Forelimb muscle (tissue), 1 donor: ENCODE measurements around the gene LY6G5C. TPM values are rescaled to one million over a fixed set of nuclear protein-coding genes. Genes with fewer than 3 reads are reported as not detected.

Experiments used
- DNase-seq: peaks from one replicate; pipeline ENCODE4 v3.0.0-alpha.2; 2013; ENCODE audit warnings: low read depth
- polyA plus RNA-seq: library from polyadenylated mRNA; unstranded; fragments of 120-200 nt; gene quantifications from one replicate; pipeline ENCODE4 v1.2.1, GENCODE V29; 2013; ENCODE audit not compliant: insufficient read length

The LY6G5C gene
- polyA plus RNA-seq, 1 donor = 2.7 TPM

GRCh38 chr6:31691564-31692108, 10.8 kb upstream of the LY6G5C start:
- no peak for DNase-seq

DNA sequence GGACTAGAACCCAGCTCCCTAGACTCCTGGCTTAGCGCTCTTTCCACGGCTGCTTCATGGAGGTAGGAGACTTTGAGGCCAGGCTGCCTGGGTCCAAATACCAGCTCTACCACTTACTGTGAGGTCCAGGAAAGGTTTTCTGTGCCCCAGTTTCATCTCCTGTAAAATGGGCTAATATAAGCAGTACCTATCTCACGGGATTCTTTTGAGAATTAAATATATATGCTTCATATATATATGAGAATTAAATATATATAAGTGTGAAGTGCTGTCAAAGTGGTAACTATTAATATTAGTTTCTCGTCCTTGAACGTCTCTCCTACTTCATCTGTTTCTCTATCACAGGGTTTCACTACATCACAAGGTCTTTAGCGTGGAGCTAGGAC, 10.2 kb upstream of the LY6G5C start:
- no peak for DNase-seq

DNA sequence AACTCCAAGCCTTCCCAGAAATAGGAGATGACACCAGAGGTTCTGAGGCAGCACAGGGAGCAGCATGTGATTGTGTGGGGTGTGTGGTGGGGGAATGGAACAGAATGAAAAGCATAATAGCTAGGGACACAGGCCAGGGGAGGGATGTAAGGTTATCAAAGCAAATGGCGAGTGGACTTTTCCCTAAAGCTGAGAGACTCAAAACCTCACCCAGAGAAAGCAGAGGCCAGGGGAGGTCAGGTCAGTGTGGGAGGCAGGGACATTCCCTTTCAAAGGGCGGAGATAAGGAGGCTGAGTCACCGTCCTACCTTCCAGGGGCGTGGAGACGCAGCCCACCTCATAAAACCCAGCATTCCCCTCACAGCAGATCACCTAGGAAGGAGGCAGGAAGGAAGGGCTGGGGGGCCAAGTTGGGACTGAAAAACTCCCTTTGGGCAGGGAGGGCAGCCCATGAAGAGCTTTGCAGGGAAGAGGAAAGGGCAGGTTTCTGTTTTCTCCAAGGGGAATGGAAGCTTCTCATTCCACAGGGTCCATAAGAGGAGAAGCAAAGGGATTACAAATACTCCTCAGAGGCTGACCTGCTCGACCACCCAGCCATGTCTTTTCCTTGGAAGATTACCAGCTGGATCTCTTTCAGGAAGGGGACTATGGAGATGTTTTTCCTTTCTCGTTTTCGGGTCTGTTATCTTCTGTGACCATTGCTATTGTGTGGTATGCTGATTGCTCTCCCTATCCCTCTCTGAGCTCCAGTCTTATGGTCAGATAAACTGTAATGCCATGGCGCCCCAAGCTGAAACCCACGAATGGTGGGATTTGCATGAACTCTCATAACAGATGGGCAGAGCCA, 9.6 kb upstream of the LY6G5C start:
- DNase-seq = no peak

DNA sequence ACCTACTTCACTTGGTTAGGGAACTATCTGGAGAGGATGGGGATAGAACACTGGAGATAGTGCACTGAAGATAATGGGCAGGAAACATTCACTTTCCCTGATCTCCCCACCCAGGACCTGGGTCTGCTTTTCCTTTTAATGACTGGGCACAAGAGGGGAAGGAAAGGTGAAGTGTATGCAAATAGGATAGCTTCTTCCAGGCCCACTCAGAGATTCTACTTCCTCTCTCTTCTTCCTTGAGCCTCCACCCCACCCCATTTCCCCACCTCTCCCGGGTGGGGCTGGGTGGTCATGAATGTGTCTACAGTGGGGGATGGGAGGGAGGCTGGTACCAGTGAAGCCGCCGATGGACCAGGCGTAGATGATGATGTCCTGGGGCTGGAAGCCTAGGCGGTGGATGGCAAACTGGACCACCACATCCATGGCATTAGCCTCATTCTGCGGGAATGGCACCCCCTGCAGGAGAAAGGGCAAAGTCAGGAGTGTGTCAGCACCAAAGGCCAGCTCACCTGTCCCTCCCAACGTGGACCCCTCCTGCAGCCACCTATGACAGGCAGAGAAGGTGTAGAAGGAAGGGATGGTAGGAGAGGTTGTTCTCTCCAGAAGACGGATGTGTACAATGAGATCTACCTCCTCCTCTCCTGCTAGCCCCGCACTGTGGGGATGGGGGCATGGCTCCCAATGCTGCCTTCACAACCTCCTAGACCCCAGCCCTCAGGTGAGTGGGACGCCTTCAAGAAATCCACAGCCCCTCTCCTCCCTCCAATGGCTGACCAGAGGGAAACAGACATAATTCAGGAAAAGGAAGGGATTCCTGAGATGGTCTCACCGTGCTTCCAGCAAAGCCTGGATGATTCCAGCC, 8.6 kb upstream of the LY6G5C start:
- no peak for DNase-seq

DNA sequence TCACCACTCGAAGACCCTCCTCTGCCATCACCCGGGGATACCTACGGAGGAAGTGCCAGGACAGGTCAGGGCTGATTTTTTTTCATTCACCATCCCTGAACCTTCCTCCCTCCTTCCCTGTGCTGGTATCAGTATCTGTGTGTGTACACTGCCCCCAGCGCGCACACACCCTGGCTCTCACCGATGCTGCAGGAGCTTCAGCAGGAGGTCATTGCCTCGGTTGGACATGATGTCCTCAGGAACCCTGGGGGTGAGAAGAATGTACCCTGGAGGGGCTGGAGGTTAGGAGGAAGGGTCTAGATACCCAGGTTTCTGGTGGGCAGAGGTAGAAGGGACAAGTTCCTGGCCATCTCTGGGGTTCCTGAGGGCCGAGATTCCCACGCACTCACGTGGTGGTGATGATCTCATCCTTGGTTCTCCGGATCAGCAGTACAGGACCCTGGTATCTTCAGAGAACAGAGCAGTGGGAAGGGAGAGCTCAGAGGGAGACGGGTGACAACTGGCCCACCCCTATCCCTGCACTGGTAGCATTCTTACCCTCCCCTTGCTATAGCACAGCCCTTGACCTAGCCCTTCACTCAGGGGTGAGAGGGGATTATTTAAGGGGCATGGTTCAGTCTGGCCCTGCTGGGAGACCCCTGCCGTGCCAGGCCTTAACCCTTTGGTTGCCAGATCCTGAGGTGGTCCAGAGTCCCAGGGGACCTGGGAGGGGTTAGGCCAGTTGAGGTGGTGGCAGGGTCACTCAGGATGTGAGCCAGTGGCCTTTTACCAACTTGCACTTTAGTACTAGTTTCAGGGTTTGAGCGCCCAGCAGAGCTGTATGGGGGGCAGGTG, 7.2 kb upstream of the LY6G5C start:
- no peak for DNase-seq

DNA sequence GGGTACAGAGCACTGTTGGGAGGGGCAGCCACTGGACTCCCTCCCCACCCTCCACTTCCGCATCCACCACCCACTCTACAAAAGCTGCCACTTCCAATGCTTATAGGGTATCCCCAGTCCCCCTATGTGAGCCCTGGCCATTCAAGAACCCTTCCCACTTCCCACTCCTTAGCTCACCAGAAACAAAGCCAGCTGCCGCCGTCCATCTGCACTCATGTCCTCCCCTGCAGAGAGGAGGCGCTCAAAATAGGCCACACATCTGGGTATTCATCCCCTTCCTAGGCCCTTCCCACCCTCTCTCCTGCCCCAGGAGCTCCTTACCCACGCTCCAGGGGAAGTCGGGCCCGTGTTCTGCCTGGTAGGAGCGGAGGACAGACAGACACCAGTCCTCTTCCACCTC, 6.5 kb upstream of the LY6G5C start:
- no peak for DNase-seq

DNA sequence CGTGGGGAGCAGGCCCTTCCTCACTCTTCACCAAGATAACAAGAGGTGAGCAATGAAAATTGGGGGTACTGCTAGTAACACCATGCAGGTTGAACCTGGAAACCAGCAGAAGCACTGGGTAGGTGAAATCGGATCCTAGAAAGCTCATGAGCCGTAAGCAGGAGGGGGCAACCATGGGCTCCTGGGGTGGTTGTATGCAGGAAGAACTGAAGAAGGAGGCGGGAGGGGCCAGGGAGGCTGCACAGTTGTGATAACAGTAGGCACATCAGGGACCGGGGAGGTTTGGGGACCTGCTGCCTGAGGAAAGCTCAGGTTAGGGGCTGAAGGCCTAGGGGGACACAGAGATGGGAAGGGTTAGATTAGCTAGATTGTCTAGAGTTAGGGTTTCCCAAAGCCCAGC, 5.6 kb upstream of the LY6G5C start:
- DNase-seq = no peak

GRCh38 chr6:31683591-31683990, 2.7 kb upstream of the LY6G5C start:
- no peak for DNase-seq

DNA sequence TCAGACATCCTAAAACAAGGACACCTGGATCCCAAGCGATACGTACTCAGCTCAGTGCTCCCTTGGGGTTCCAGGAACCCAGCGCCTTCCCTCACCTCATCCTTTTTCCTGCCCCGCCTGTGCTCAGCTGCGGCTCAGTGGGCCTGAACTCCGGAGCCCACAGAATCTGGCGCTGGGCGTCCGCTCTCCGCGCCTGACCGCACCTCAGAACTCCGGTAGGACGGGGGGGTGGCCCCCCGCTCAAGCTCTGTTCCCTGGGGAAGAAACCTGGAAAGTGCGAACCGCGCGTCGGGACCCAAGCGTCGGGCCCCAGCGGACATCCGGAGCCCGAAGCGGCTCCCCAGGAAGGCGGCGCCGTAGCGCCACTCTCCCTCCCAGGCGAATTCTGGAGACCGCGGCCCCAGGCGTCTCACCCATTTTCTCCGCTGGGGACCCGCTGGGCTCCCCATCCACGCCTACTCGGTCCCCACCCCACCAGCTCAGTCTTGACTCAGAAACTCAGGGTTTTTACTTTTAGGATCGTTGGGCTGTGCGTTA, 336 bp upstream of the LY6G5C start:
- DNase-seq = no peak

DNA sequence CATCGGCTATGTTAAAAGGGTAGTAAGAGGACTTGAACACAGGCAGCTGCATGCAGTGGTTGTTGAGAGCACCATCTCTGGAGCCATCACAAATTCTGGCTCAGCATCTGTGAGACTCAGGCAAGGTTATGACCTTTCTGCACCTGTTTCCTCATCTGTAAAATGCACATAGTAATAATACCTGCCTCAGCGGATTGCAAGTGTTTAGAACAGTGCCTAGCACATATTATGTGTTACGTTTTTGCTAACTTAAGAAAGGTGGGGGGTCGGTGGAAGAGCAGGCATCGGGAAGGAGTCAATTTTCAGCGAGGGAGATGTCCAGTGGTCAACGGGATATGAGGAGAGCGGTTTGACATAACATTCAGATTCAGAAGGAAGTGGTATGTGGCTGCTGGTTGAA, 2.9 kb downstream of the LY6G5C start:
- no peak for DNase-seq

- no peak for DNase-seq
Measured at GRCh38 chr6:31676904-31677303, 4.0 kb downstream of the LY6G5C start.

DNA sequence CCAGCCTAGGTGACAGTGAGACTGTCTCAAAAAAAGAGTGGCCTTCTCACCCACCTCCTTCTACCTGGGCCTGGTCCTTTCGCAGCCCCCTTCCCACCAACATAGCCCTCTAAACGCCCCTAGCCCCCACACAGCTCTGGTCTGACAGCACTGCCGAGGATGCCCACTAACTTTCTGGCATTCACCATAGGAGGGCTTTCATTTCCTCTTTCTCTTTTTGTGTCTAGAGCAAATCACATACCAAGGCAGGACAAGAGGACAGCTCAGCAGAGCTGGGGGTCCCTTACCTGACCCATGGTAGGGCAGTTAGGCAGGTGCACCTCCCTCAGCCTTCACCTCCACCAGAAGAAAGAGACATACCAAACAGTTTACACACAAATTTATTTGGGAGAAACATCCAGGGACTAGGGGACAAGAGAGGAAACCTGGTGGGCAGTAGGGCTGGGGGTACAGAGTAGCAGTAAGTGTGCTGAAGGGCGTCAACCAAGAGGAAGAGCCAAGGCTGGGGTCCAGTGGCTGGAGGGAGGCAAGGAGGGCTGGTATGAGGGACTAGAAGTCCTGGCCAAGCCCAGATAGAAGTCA, 4.5 kb downstream of the LY6G5C start:
- DNase-seq = no peak

- no peak for DNase-seq
Measured at GRCh38 chr6:31669676-31670075, 11.2 kb downstream of the LY6G5C start, which contains the start of gene LY6G5B. LY6G5B (plus strand) TSS chr6:31669976; CDS start chr6:31670951, 975 bp downstream.

- no peak for DNase-seq
Measured at GRCh38 chr6:31666337-31666965, 14.4 kb downstream of the LY6G5C start.

DNA sequence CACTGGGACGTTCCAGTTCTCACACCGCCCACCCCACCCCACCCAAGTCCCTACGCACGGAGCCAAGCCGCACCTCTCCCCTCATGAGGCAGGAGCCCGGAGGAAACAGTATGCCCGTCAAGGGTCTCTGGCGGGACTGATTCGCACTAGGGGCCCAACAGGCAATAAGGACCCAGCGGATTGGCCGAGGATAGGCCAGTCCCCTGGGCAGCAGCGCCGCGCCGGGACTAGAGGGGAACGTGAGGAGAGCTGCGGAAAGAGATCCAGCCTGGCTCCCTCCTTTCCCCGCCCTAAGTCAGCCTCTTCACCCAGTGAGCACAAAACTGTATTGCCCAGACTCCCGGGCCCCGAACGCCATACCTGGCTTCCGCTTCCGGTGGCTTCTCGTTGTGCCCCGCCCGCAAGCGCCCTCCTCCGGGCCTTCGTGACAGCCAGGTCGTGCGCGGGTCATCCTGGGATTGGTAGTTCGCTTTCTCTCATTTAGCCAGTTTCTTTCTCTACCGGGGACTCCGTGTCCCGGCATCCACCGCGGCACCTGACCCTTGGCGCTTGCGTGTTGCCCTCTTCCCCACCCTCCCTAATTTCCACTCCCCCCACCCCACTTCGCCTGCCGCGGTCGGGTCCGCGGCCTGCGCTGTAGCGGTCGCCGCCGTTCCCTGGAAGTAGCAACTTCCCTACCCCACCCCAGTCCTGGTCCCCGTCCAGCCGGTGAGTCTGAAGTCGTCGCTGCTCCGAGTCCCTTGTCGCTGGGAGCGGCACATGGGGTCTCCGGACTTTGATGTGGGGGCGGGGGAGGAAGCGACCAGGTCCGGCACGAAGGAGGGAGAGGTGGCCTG, 15.1 kb downstream of the LY6G5C start, which contains the start of gene CSNK2B:
Gene CSNK2B, plus strand, starts transcription at position 580 of the 836 bp plus-strand sequence. CDS start 752 bp downstream, outside the sequence.
- peak; percentile 95 for DNase-seq

DNA sequence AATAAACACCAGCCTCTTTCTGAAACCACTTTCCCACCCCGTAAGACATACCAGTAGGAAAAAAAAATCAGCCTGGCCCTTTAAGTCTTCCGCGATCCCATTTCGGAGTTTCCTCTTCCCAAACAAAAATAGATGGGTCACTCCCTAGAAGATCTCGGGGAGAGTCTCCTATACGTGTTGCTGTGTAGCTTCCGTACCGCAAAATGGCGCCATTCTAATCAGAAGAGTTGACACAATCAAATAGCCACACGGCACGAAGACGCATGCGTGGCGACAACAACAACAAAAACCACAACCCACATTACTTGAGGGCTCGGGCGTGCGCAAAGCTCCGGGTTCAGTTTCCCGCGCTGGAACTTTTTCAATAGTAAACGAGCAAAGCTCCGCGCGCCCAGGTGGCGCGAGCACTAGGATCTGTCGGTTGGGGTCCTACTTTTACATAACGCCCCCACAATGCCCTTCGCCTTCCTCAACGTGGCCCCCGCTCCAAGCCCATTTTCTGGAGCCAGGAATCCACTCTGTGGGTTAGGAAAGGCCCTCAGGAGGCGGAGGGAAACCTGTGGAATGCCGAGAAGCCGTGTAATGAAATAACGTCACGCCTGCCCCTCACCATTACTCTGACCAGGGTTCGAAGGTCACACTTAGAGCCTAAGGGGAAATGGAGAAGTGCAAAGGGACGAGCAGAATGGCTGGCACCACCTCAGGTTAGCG, 15.9 kb downstream of the LY6G5C start, which contains the start of gene GPANK1:
Gene GPANK1, minus strand, starts transcription at position 208 of the 711 bp plus-strand sequence. CDS start 519 bp downstream, outside the sequence.
- peak; percentile 98 for DNase-seq

- no peak for DNase-seq
Measured at GRCh38 chr6:31663961-31664789, 16.7 kb downstream of the LY6G5C start.
